ENCODE results near the gene NFAT5.

The NFAT5 gene

GRCh38 chr16:69754143-69754468, 188.3 kb downstream of the NFAT5 start:
- peak overlapping the region; percentile 95 to 100 for H3K4me3 Mint-ChIP-seq
- H3K4me1 Mint-ChIP-seq = peaks cover 2 to 25% of the 10 kb centered on the region in 2 donors

More at GRCh38 chr16:69754143-69754468, 188.3 kb downstream of the NFAT5 start:
- peak overlapping the region; percentile 100 for H3K27ac Mint-ChIP-seq
- peaks cover 5 to 19% of the 10 kb centered on the region in 2 donors for H3K27me3 Mint-ChIP-seq
- ATAC-seq (replicated peaks) (no peak), DNase-seq (no peak)
- H3K9me3 Mint-ChIP-seq = no peaks in the 10 kb centered on the region
- H3K36me3 Mint-ChIP-seq = peaks cover 12 to 28% of the 10 kb centered on the region in 2 donors

All from stimulated activated naive B cell treated with anti-CD40 and anti-IgM and Interleukin-4, amounts not matched to agents 10 μg/mL and 1 μg/mL and 100 μg/mL, for 72 hours (primary cell).